Liver (tissue), 9 donors: ENCODE measurements around the gene MIA3. TPM values are rescaled to one million over a fixed set of nuclear protein-coding genes. Genes with fewer than 3 reads are reported as not detected.

Source experiments
- DNase-seq: peaks from one replicate; pipeline ENCODE4 v3.0.0-alpha.2; 2017; ENCODE audit warnings: low spot score
- H3K27ac ChIP-seq, 2 donors: one replicate each; pipeline ENCODE4 v1.7.0; 2013; ENCODE audit warnings: inconsistent platforms in 2 of 2, low read length in 2 of 2, control low read depth in 1 of 2, low read depth in 1 of 2, mild to moderate bottlenecking in 1 of 2
- H3K27me3 ChIP-seq, 4 donors: one replicate each; pipeline versions ENCODE4 v1.6.1 to v1.7.0; 2013; ENCODE audit warnings: low read length in 3 of 4, inconsistent platforms in 1 of 4, mild to moderate bottlenecking in 1 of 4, moderate library complexity in 1 of 4; ENCODE audit not compliant: control insufficient read depth in 4 of 4, insufficient read depth in 4 of 4
- H3K36me3 ChIP-seq, 4 donors: one replicate each; pipeline versions ENCODE4 v1.6.1 to v1.7.0; 2013; ENCODE audit warnings: low read length in 3 of 4, mild to moderate bottlenecking in 3 of 4, low read depth in 1 of 4, moderate library complexity in 1 of 4; ENCODE audit not compliant: control insufficient read depth in 4 of 4, insufficient read depth in 3 of 4
- H3K4me1 ChIP-seq, 4 donors: one replicate each; pipeline versions ENCODE4 v1.6.1 to v1.7.0; 2013; ENCODE audit warnings: low read length in 3 of 4, mild to moderate bottlenecking in 3 of 4, moderate library complexity in 1 of 4; ENCODE audit not compliant: control insufficient read depth in 4 of 4, insufficient read depth in 4 of 4
- H3K4me3 ChIP-seq, 3 donors: one replicate each; pipeline versions ENCODE4 v1.6.1 to v1.7.0; 2013; ENCODE audit warnings: low read length in 3 of 3, control low read depth in 1 of 3, low read depth in 1 of 3, mild to moderate bottlenecking in 1 of 3
- H3K9ac ChIP-seq, 2 donors: one replicate each; pipeline ENCODE4 v1.7.0; 2013; ENCODE audit warnings: low read length in 2 of 2, mild to moderate bottlenecking in 2 of 2, moderate library complexity in 2 of 2, control low read depth in 1 of 2, low read depth in 1 of 2
- H3K9me3 ChIP-seq, 4 donors: one replicate each; pipeline versions ENCODE4 v1.6.1 to v1.7.0; 2013; ENCODE audit warnings: low read length in 3 of 4; ENCODE audit not compliant: control insufficient read depth in 4 of 4
- ATF3 ChIP-seq: IDR thresholded peaks from 2 replicates; pipeline ENCODE4 v1.6.1; 2016; ENCODE audit warnings: antibody characterized with exemption
- CTCF ChIP-seq: fragments of 150-350 bp; IDR thresholded peaks from 2 replicates; pipeline ENCODE4 v1.5.1; 2017; ENCODE audit warnings: improper control_type of control experiment, low read depth, low read length; ENCODE audit not compliant: missing input control
- FOXA1 ChIP-seq: IDR thresholded peaks from 2 replicates; pipeline ENCODE4 v1.6.1; 2016; ENCODE audit warnings: antibody characterized with exemption
- GABPA ChIP-seq, 2 donors: IDR thresholded peaks in 1 of 2; conservative IDR thresholded peaks in 1 of 2; 2 replicates each; pipeline ENCODE4 v1.6.1; 2016; ENCODE audit warnings: antibody characterized with exemption in 2 of 2, mild to moderate bottlenecking in 1 of 2, moderate library complexity in 1 of 2
- JUND ChIP-seq, 2 donors: IDR thresholded peaks; 2 replicates each; pipeline ENCODE4 v1.6.1; 2016; ENCODE audit warnings: antibody characterized with exemption in 2 of 2
- MAX ChIP-seq: IDR thresholded peaks from 2 replicates; pipeline ENCODE4 v1.6.1; 2016; ENCODE audit warnings: antibody characterized with exemption
- NR2F2 ChIP-seq: IDR thresholded peaks from 2 replicates; pipeline ENCODE4 v1.6.1; 2016; ENCODE audit warnings: antibody characterized with exemption
- RAD21 ChIP-seq, 2 donors: IDR thresholded peaks; 2 replicates each; pipeline ENCODE4 v1.6.1; 2016; ENCODE audit warnings: antibody characterized with exemption in 2 of 2, mild to moderate bottlenecking in 2 of 2
- RXRA ChIP-seq, 2 donors: IDR thresholded peaks; 2 replicates each; pipeline ENCODE4 v1.6.1; 2017 to 2018; ENCODE audit warnings: antibody characterized with exemption in 2 of 2, mild to moderate bottlenecking in 1 of 2
- SP1 ChIP-seq: IDR thresholded peaks from 2 replicates; pipeline ENCODE4 v1.6.1; 2018; ENCODE audit warnings: antibody characterized with exemption, mild to moderate bottlenecking
- TAF1 ChIP-seq: conservative IDR thresholded peaks from 2 replicates; pipeline ENCODE4 v1.6.1; 2016; ENCODE audit warnings: antibody characterized with exemption, mild to moderate bottlenecking
- YY1 ChIP-seq: IDR thresholded peaks from 2 replicates; pipeline ENCODE4 v1.6.1; 2016; ENCODE audit warnings: antibody characterized with exemption, mild to moderate bottlenecking
- WGBS: extraction: QIAGEN DNeasy Blood & Tissue Kit; methylation state at CpG from one replicate; pipeline ENCODE4 v1.1.7; 2013; 5-methylcytosine and 5-hydroxymethylcytosine counted together
- polyA plus RNA-seq, 2 donors: library from polyadenylated mRNA; stranded (reverse) in 1 of 2; unstranded in 1 of 2; fragments of 200-250 nt in 1 of 2; fragments of >200 nt in 1 of 2; fragmentation: Nextera tagmentation in 1 of 2; extraction: Ambion mirVana in 1 of 2; gene quantifications; one replicate each; pipeline versions ENCODE4 v1.2.1 to v1.2.3, GENCODE V29; 2013 to 2015
- total RNA-seq, 2 donors: library from RNA; depleted of rRNA; stranded (reverse); fragments of >200 nt; gene quantifications; one replicate each; pipeline ENCODE4 v1.2.3, GENCODE V29; 2014
- donor health status: healthy.
- donor health status: healthy.
- donor health status: healthy.
- donor health status: healthy.
- donor health status: healthy.

The MIA3 gene
- total and polyA plus RNA-seq, 4 donors = 20.8 to 69.4 (median 32.1) TPM

GRCh38 chr1:222709700-222710153 is 91.8 kb downstream of the MIA3 start:
- Histone ChIP-seq H3K36me3 (peaks cover 0 to 2% (median 0%) of the 10 kb centered on the region in 4 donors), H3K4me3 (no peak overlapping the region), H3K4me1 (peaks cover 7 to 23% (median 16%) of the 10 kb centered on the region in 4 donors), H3K27ac (no peak overlapping the region), H3K27me3 (no peaks in the 10 kb centered on the region), H3K9ac (no peak overlapping the region), H3K9me3 (no peaks in the 10 kb centered on the region)
- no peak for DNase-seq
- no peak for TF ChIP-seq ATF3
- TF ChIP-seq NR2F2 = no peak
- TF ChIP-seq RXRA (IDR thresholded peaks at IDR 0.05) = no peak
- TF ChIP-seq MAX = no peak
- no peak for TF ChIP-seq TAF1
- TF ChIP-seq YY1 = no peak
- TF ChIP-seq SP1 = no peak
- TF ChIP-seq GABPA (IDR thresholded peaks at IDR 0.05 in 1 of 2, conservative IDR thresholded peaks at IDR 0.05 in 1 of 2) = no peak
- 89% methylated on average over 5 of the region's 5 CpGs for WGBS

GRCh38 chr1:222711319-222712252 is 93.7 kb downstream of the MIA3 start:
- WGBS = under 1% methylated on average over 42 of the region's 42 CpGs
- peak; percentile 75 for DNase-seq
- Histone ChIP-seq H3K27me3 (no peaks in the 10 kb centered on the region), H3K9me3 (no peaks in the 10 kb centered on the region), H3K4me3 (peak overlapping the region; percentile 93 to 100 (median 98)), H3K27ac (peak overlapping the region; percentile 98 to 99), H3K4me1 (peaks cover 7 to 23% (median 16%) of the 10 kb centered on the region in 4 donors), H3K36me3 (peaks cover 4 to 5% (median 4%) of the 10 kb centered on the region in 4 donors), H3K9ac (peak overlapping the region; percentile 85 to 94)
- TF ChIP-seq YY1 = no peak
- TF ChIP-seq FOXA1 = no peak
- TF ChIP-seq NR2F2 = no peak

- 3% methylated on average over 56 of the region's 62 CpGs for WGBS
- H3K9ac ChIP-seq = peak within 1 kb of the TSS; percentile 97
- H3K27ac ChIP-seq = peak within 1 kb of the TSS; percentile 98 to 99
- peaks cover 4 to 12% (median 9%) of the 10 kb centered on the region in 4 donors for H3K36me3 ChIP-seq
- peak; percentile 98 for DNase-seq
- H3K27me3 ChIP-seq = no peaks in the 10 kb centered on the region
- TF ChIP-seq RAD21 (IDR thresholded peaks at IDR 0.05) = no peak
- TF ChIP-seq RXRA (IDR thresholded peaks at IDR 0.05) = peak; percentile 20 to 40
- TF ChIP-seq NR2F2 = no peak
- no peak for TF ChIP-seq CTCF
- no peak for TF ChIP-seq SP1
- no peak for TF ChIP-seq GABPA (IDR thresholded peaks at IDR 0.05 in 1 of 2, conservative IDR thresholded peaks at IDR 0.05 in 1 of 2)
- TF ChIP-seq YY1 = peak; percentile 100
- TF ChIP-seq JUND (IDR thresholded peaks at IDR 0.05) = no peak
- H3K4me3 ChIP-seq = peak within 1 kb of the TSS; percentile 98 to 100 (median 99)
- H3K4me1 ChIP-seq = peaks cover 7 to 23% (median 16%) of the 10 kb centered on the region in 4 donors
- no peaks in the 10 kb centered on the region for H3K9me3 ChIP-seq
Measured at GRCh38 chr1:222712253-222713090, 94.6 kb downstream of the MIA3 start, which contains the start of the genes AIDA and BROX. Gene AIDA (minus strand): TSS chr1:222712491. CDS start chr1:222712317, 174 bp downstream. Gene BROX (plus strand): TSS chr1:222712564. CDS start chr1:222715700, 3,136 bp downstream.
